AG20443 (cell line): Measurements from ENCODE around the gene GNAS-AS1.

Experiments used
- DNase-seq: peaks from one replicate; pipeline ENCODE4 v3.0.0; 2012; ENCODE audit warnings: low spot score, mixed read lengths

The GNAS-AS1 gene

GRCh38 chr20:58778760-58779159, 71.9 kb downstream of the GNAS-AS1 start:
- no peak for DNase-seq

- no peak for DNase-seq
Measured at GRCh38 chr20:58777657-58778056, 73.0 kb downstream of the GNAS-AS1 start.

- DNase-seq: no peak
Measured at GRCh38 chr20:58776109-58776508, 74.6 kb downstream of the GNAS-AS1 start.

- no peak for DNase-seq
Measured at GRCh38 chr20:58775371-58775770, 75.3 kb downstream of the GNAS-AS1 start.

- DNase-seq: no peak
Measured at GRCh38 chr20:58774667-58775263, 75.9 kb downstream of the GNAS-AS1 start.

GRCh38 chr20:58774214-58774613, 76.5 kb downstream of the GNAS-AS1 start:
- DNase-seq: no peak

- DNase-seq: no peak
Measured at GRCh38 chr20:58772786-58773185, 77.9 kb downstream of the GNAS-AS1 start.
